Liver (tissue), 3 donors: ENCODE measurements around the gene CTNNA1.

Experiments used
- CTCF ChIP-seq: fragments of 150-350 bp; IDR thresholded peaks from 2 replicates; pipeline ENCODE4 v1.5.1; 2017; ENCODE audit warnings: improper control_type of control experiment, low read depth, low read length; ENCODE audit not compliant: missing input control
- EGR1 ChIP-seq, 2 donors: IDR thresholded peaks; 2 replicates each; pipeline ENCODE4 v1.6.1; 2016 to 2018; ENCODE audit warnings: antibody characterized with exemption in 2 of 2, low read depth in 2 of 2
- GABPA ChIP-seq, 2 donors: IDR thresholded peaks in 1 of 2; conservative IDR thresholded peaks in 1 of 2; 2 replicates each; pipeline ENCODE4 v1.6.1; 2016; ENCODE audit warnings: antibody characterized with exemption in 2 of 2, mild to moderate bottlenecking in 1 of 2, moderate library complexity in 1 of 2
- HNF4A ChIP-seq, 2 donors: conservative IDR thresholded peaks; 2 replicates each; pipeline ENCODE4 v1.6.1; 2016; ENCODE audit warnings: antibody characterized with exemption in 2 of 2, mild to moderate bottlenecking in 2 of 2
- JUND ChIP-seq, 2 donors: IDR thresholded peaks; 2 replicates each; pipeline ENCODE4 v1.6.1; 2016; ENCODE audit warnings: antibody characterized with exemption in 2 of 2
- MAX ChIP-seq: IDR thresholded peaks from 2 replicates; pipeline ENCODE4 v1.6.1; 2016; ENCODE audit warnings: antibody characterized with exemption
- RAD21 ChIP-seq, 2 donors: IDR thresholded peaks; 2 replicates each; pipeline ENCODE4 v1.6.1; 2016; ENCODE audit warnings: antibody characterized with exemption in 2 of 2, mild to moderate bottlenecking in 2 of 2
- REST ChIP-seq: IDR thresholded peaks from 2 replicates; pipeline ENCODE4 v1.6.1; 2016; ENCODE audit warnings: antibody characterized with exemption, mild to moderate bottlenecking
- RXRA ChIP-seq, 2 donors: IDR thresholded peaks; 2 replicates each; pipeline ENCODE4 v1.6.1; 2017 to 2018; ENCODE audit warnings: antibody characterized with exemption in 2 of 2, mild to moderate bottlenecking in 1 of 2
- SP1 ChIP-seq: IDR thresholded peaks from 2 replicates; pipeline ENCODE4 v1.6.1; 2018; ENCODE audit warnings: antibody characterized with exemption, mild to moderate bottlenecking
- TAF1 ChIP-seq: conservative IDR thresholded peaks from 2 replicates; pipeline ENCODE4 v1.6.1; 2016; ENCODE audit warnings: antibody characterized with exemption, mild to moderate bottlenecking
- YY1 ChIP-seq: IDR thresholded peaks from 2 replicates; pipeline ENCODE4 v1.6.1; 2016; ENCODE audit warnings: antibody characterized with exemption, mild to moderate bottlenecking
- ZBTB33 ChIP-seq: IDR thresholded peaks from 2 replicates; pipeline ENCODE4 v1.6.1; 2016; ENCODE audit warnings: antibody characterized with exemption
- donor health status: healthy.
- donor health status: healthy.

GRCh38 chr5:138867011-138867410 lies 113.8 kb downstream of the CTNNA1 start:
- TF ChIP-seq CTCF (no peak), REST (no peak), SP1 (no peak), RXRA (IDR thresholded peaks at IDR 0.05) (no peak), ZBTB33 (no peak), MAX (no peak), EGR1 (IDR thresholded peaks at IDR 0.05; ENCODE audit: low read depth in 2 of 2) (no peak), YY1 (no peak), JUND (IDR thresholded peaks at IDR 0.05) (no peak), TAF1 (no peak), GABPA (IDR thresholded peaks at IDR 0.05 in 1 of 2, conservative IDR thresholded peaks at IDR 0.05 in 1 of 2) (no peak), RAD21 (IDR thresholded peaks at IDR 0.05) (no peak), HNF4A (conservative IDR thresholded peaks at IDR 0.05) (no peak)
